Activated naive CD4-positive, alpha-beta T cell treated with anti-CD3 and anti-CD28 coated beads for 36 hours (primary cell): ENCODE data around the gene DCC. TPM values are rescaled to one million over a fixed set of nuclear protein-coding genes. Genes with fewer than 3 reads are reported as not detected.
"Not testable (repeated sequence)": the region's sequence is repeated elsewhere in the genome, so short reads cannot be mapped to it uniquely, and the experiment has no call there.

Experiments
- CTCF ChIA-PET: fragments of 350-600 bp; sonication (Branson Sonifier 250); formaldehyde crosslinking; loops from one replicate; lab custom pipeline; 2021; ENCODE audit warnings: antibody characterized with exemption; lab: Charles Lee
- DNase-seq: peaks from one replicate; pipeline ENCODE4 v3.0.0-alpha.2; 2020
- H3K27ac Mint-ChIP-seq: one replicate; pipeline ENCODE4 v1.8.0; 2021; ENCODE audit warnings: mild to moderate bottlenecking, mixed read lengths
- H3K27me3 Mint-ChIP-seq: one replicate; pipeline ENCODE4 v1.8.0; 2021; ENCODE audit warnings: low read depth, mixed read lengths
- H3K36me3 Mint-ChIP-seq: one replicate; pipeline ENCODE4 v1.8.0; 2021; ENCODE audit warnings: low read depth, mixed read lengths
- H3K4me1 Mint-ChIP-seq: one replicate; pipeline ENCODE4 v1.8.0; 2021; ENCODE audit warnings: low read depth, mixed read lengths
- H3K4me3 Mint-ChIP-seq: one replicate; pipeline ENCODE4 v1.8.0; 2021; ENCODE audit warnings: mild to moderate bottlenecking, moderate library complexity, mixed read lengths
- H3K9me3 Mint-ChIP-seq: one replicate; pipeline ENCODE4 v1.8.0; 2021; ENCODE audit warnings: mixed read lengths
- intact Hi-C: fragments of 100-400 bp; cut with micrococcal nuclease; formaldehyde crosslinking; loops from one replicate; pipeline ENCODE4 v1.15.1; 2023
- total RNA-seq, 2 experiments: library from RNA; stranded (reverse); gene quantifications; one replicate each; pipeline ENCODE4 v1.2.3, GENCODE V29; 2021

DCC gene
- total RNA-seq, 2 experiments from 2014 or later, result not detected

DNA sequence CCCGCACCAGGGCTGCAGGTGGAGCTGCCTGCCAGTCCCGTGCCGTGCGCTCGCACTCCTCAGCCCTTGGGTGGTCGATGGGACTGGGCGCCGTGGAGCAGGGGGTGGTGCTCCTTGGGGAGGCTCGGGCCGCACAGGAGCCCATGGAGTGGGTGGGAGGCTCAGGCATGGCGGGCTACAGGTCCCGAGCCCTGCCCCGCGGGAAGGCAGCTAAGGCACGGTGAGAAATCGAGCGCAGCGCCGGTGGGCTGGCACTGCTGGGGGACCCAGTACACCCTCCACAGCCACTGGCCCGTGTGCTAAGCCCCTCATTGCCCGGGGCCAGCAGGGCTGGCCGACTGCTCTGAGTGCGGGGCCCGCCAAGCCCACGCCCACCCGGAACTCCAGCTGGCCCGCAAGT is 26.9 kb downstream of the DCC start:
- H3K9me3 Mint-ChIP-seq, H3K27ac Mint-ChIP-seq, H3K4me1 Mint-ChIP-seq, H3K36me3 Mint-ChIP-seq, DNase-seq, H3K27me3 Mint-ChIP-seq, H3K4me3 Mint-ChIP-seq, intact Hi-C loops, CTCF ChIA-PET: not testable (repeated sequence)

DNA sequence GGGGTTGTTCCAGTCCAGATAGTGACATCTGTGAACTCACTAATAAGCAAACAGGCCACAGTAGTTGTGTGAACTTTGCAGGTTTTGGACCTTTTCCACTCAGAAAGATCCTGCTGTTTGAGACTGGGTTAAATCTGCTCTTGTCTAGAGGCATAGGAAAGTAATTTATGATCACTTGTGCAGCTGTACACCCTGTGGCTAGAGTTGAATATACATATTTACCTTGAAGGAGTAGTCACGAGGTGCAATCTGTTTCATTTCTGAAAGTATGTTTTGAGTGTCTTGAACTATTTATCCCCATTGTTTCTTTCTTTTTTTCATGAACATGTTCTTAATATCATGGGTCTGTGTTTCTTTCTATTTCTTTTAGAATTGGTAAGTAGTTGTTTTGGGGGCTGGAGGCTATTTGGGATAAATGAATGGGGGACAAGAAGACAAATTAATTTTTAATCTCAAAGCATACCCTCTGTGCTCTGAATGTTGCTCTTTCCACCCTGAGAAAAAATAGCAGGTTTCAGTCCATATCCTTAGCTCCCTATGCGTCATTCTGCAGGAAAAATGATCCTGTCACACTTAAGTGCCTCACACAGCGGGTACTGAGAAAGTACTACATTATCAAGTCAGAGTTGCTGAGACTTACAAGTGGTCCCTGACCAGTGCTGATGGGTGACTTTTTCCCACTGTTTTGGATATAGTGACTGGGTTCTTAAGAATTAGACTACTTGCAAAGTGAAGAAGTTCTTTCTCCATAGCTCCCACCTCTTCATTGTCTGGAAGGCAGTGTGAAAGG is 28.2 kb downstream of the DCC start:
- no peak for DNase-seq
- H3K36me3 Mint-ChIP-seq, result no peaks in the 10 kb centered on the region
- no peaks in the 10 kb centered on the region for H3K4me1 Mint-ChIP-seq
- no peak overlapping the region for H3K27ac Mint-ChIP-seq
- intact Hi-C loops, result no loop called here
- CTCF ChIA-PET, result no interaction called here
- H3K27me3 Mint-ChIP-seq, result no peaks in the 10 kb centered on the region
- no peak overlapping the region for H3K4me3 Mint-ChIP-seq
- H3K9me3 Mint-ChIP-seq, result peaks cover 3% of the 10 kb centered on the region

DNA sequence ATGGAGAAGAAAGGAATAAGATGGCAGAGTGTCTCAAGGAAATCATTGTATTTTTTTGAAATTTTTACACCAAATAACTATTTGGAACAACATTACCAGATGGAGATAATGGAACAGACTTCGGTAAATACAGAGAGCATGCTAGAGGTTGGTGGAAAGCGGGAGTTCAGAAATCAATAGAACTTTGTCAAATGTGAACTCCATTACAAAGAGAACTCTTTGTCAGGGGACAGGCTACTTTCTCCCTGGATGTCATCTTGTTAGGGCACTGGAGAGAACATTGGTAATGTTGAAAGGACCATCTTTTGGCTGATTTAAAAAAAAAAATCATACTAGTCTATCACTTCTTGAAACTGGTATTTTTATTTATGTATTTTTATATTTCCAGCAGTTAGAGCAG is 30.8 kb downstream of the DCC start:
- CTCF ChIA-PET, result no interaction called here
- DNase-seq, result no peak
- Mint-ChIP-seq H3K9me3 (peaks cover 5% of the 10 kb centered on the region), H3K4me3 (no peak overlapping the region), H3K27me3 (no peaks in the 10 kb centered on the region), H3K36me3 (no peaks in the 10 kb centered on the region), H3K27ac (no peak overlapping the region), H3K4me1 (no peaks in the 10 kb centered on the region)
- intact Hi-C loops, result no loop called here

DNA sequence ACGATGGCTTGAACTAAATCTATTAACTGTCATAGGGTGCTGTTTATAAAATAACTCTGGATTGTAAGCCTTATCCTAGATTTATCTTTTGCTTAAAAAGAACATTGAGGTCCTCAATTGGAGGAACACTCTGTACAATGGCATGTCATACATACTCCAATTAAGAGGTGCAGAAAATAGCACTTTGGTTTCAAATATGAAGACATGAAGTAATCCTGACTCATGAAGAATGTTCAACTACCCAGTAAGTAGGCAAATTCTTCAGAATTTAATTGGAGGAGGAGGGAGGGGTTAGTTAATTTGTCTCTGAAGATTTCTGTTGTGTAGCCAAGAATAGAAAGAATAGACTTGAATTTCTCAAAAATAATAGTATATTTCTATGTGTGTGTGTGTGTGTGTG is 36.1 kb downstream of the DCC start:
- no peak overlapping the region for H3K27ac Mint-ChIP-seq

DNA sequence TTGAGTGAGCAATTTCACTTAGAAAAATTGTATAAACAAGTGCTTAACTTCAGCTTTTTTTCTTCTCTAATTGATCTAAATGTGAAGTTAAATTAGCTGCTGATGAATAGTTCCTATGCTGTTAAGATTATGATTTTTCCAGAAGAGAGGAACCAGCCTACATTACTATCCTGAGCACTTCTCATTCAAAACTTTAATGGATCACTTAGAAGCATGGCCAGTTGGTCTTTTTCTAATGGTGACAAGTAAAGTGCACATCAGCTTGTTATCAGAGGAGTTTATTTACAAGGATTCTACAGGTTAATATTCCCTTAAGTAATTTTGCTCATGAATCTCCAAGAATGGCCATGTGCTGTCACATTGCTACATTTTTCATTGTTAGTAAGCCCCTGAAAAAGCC is 37.1 kb downstream of the DCC start:
- H3K27me3 Mint-ChIP-seq, result no peaks in the 10 kb centered on the region
- intact Hi-C loops, result no loop called here
- peaks cover 2% of the 10 kb centered on the region for H3K9me3 Mint-ChIP-seq

More for the DNA sequence above, 36.1 kb downstream of the DCC start:
- CTCF ChIA-PET, result no interaction called here
- H3K27me3 Mint-ChIP-seq, result no peaks in the 10 kb centered on the region
- H3K36me3 Mint-ChIP-seq, result no peaks in the 10 kb centered on the region
- peaks cover 2% of the 10 kb centered on the region for H3K9me3 Mint-ChIP-seq
- intact Hi-C loops, result no loop called here
- no peaks in the 10 kb centered on the region for H3K4me1 Mint-ChIP-seq
- no peak overlapping the region for H3K4me3 Mint-ChIP-seq
- no peak for DNase-seq

DNA sequence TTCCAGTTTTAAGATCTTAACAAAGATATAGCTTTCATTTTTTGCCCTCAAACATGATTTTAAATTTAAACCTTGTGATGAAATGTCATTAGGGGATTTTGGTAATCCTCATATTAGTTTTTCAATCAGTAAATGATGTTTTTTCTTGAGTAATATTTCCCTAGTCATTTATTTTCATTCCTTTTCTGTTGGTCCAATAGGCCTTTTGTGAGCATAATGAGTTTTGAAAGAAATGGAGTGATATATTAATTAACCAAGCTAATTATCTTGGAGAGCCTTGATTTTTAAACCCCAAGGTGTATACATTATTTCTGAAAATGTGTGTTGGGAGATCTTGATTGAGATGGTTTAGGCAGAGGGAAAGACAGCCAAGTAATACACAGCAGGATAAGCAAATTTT is 46.3 kb downstream of the DCC start:
- H3K27ac Mint-ChIP-seq, result no peak overlapping the region
- no peaks in the 10 kb centered on the region for H3K27me3 Mint-ChIP-seq
- intact Hi-C loops, result no loop called here
- no peaks in the 10 kb centered on the region for H3K36me3 Mint-ChIP-seq
- CTCF ChIA-PET, result no interaction called here
- no peak for DNase-seq
- no peaks in the 10 kb centered on the region for H3K9me3 Mint-ChIP-seq
- no peak overlapping the region for H3K4me3 Mint-ChIP-seq
- no peaks in the 10 kb centered on the region for H3K4me1 Mint-ChIP-seq

More for the DNA sequence above, 37.1 kb downstream of the DCC start:
- no peak for DNase-seq
- no peaks in the 10 kb centered on the region for H3K36me3 Mint-ChIP-seq
- no peak overlapping the region for H3K4me3 Mint-ChIP-seq
- CTCF ChIA-PET, result no interaction called here
- no peak overlapping the region for H3K27ac Mint-ChIP-seq
- H3K4me1 Mint-ChIP-seq, result no peaks in the 10 kb centered on the region

DNA sequence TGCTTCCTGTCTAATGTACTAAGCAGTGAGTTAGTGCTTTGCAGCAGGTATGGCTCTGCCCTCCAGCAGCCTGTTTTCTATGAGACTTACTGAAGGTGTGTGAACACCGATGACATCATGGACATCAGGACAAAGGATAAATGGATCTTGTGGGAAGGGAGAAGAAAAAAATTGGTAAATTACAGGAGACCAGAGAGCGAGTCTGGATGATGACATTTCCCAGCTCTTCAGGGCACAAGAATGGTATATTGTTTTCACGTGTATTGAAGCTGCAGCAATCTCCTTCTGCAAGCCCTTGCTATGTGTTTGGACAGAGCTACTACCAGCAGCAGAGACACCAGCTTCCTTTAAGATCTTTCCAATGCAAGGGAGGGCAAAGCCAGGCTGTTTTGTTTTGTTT is 47.2 kb downstream of the DCC start:
- CTCF ChIA-PET, result no interaction called here
- Mint-ChIP-seq H3K36me3 (no peaks in the 10 kb centered on the region), H3K27ac (no peak overlapping the region), H3K9me3 (no peaks in the 10 kb centered on the region), H3K4me3 (no peak overlapping the region), H3K27me3 (no peaks in the 10 kb centered on the region), H3K4me1 (no peaks in the 10 kb centered on the region)
- DNase-seq, result no peak
- intact Hi-C loops, result no loop called here

DNA sequence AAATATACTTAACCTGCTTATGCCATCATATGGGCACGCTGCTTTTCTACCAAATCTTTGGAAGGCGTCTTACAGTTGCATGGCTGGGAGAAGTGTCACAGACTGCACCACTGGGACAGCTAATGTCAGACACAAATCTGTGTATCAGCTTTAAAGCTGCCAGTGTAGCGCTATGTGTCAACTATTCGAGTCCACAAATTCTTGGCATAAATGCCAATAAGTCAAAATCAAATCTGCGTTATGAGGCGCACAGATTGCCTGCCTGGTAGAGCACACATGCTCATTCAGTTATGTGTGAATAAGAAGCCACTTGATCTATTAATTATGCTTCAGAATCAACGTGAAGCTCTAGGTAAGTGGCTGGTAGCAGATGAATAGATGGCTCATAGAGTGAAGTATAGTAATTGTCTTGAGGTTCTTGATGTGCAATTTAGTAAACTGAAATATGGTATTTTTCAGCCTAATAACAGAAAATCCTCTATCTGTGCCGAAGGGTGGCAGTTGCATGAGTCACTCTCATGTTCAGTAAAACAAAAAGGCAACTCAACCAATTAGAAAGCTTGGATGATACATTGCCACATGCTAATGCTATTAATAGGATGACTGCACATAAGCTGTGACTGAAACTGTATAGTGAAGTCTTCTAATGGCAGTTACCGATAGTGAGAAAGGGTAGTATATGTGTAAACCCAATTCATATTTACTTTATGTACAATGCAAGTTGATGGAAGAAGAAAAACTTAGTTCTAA is 52.0 kb downstream of the DCC start:
- no peaks in the 10 kb centered on the region for H3K4me1 Mint-ChIP-seq
- intact Hi-C loops, result no loop called here
- H3K4me3 Mint-ChIP-seq, result no peak overlapping the region
- no peaks in the 10 kb centered on the region for H3K9me3 Mint-ChIP-seq
- H3K27me3 Mint-ChIP-seq, result no peaks in the 10 kb centered on the region
- no peak overlapping the region for H3K27ac Mint-ChIP-seq
- H3K36me3 Mint-ChIP-seq, result no peaks in the 10 kb centered on the region
- no peak for DNase-seq
- CTCF ChIA-PET, result no interaction called here

DNA sequence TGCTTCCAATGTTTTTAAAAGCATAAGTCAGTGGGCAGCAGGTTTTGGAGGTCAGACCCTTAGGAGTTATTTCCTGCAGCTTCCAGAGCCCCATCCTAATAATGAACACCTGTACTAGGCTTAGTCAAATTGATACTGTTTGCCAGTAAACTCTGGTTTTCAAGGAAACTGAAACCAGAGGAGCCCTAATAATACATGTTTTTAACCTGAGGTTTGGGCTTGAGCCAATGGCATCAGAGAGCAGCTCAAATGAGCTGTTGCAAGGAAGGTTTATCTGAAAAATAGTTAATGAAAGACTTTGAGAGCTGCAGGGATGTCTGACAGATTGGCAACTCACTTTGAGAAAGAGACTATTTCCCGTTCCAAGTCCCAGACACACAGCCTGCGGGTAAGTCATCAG is 54.6 kb downstream of the DCC start:
- no peak overlapping the region for H3K4me3 Mint-ChIP-seq
- DNase-seq, result no peak
- intact Hi-C loops, result no loop called here
- H3K4me1 Mint-ChIP-seq, result no peaks in the 10 kb centered on the region
- H3K27me3 Mint-ChIP-seq, result no peaks in the 10 kb centered on the region
- no peaks in the 10 kb centered on the region for H3K36me3 Mint-ChIP-seq
- H3K9me3 Mint-ChIP-seq, result no peaks in the 10 kb centered on the region
- CTCF ChIA-PET, result no interaction called here
- H3K27ac Mint-ChIP-seq, result no peak overlapping the region

DNA sequence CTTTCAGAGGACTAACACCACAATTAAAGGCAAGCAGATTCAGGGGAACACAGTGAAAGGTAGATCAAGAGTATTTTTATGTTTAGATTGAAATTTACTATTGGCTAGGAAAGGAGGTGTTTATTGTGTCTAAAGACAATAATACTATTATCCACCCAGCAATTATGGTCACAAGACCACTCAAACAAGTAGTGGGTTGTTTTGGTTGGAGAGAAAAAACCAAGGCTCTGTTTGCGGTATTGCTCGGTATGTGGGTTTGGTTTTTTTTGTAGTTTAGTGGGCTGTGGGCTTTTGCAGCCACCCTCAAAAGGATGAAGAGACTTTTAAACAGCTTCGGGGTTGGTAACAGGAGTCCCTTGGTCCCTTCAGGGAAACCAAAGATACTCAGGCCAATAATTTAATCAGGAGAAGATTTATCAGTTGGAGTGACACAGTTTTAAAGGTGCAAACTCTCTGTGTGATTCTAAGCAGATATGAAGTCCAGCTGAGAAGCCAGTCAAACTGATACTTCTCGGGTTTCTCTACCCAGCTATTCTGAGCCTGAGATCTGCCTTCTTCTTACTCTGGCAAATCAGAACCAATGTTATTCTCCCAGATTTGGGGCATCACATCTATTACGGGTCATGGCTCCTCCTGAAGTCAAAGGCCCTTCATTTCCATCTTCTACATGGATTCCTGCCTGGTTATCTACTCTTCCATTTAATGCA is 55.3 kb downstream of the DCC start:
- no peaks in the 10 kb centered on the region for H3K4me1 Mint-ChIP-seq
- intact Hi-C loops, result no loop called here
- H3K36me3 Mint-ChIP-seq, result no peaks in the 10 kb centered on the region
- no peak overlapping the region for H3K27ac Mint-ChIP-seq
- no peak overlapping the region for H3K4me3 Mint-ChIP-seq
- no peaks in the 10 kb centered on the region for H3K9me3 Mint-ChIP-seq
- H3K27me3 Mint-ChIP-seq, result no peaks in the 10 kb centered on the region
- DNase-seq, result no peak
- CTCF ChIA-PET, result no interaction called here

DNA sequence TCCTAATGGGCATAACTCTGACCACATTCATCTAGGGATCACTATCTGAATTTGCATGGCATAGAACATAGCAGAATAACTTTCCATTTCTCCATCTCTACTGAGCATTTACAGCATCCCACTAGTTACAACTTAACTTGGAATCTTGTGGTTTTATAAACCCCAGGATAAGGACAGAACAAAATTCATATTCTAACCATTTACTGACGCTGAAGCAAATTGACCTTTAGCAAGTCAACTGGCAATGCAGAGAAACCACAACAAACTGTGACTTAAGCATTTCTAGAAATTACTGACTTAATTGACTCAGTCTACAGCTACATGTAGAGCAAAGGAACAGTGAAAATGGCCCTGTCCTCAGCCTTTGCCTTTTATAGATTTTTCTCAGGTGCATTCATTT is 61.2 kb downstream of the DCC start:
- Mint-ChIP-seq H3K9me3 (no peaks in the 10 kb centered on the region), H3K36me3 (no peaks in the 10 kb centered on the region), H3K27ac (no peak overlapping the region), H3K27me3 (no peaks in the 10 kb centered on the region), H3K4me3 (no peak overlapping the region), H3K4me1 (no peaks in the 10 kb centered on the region)
- DNase-seq, result no peak
- CTCF ChIA-PET, result no interaction called here
- intact Hi-C loops, result no loop called here

DNA sequence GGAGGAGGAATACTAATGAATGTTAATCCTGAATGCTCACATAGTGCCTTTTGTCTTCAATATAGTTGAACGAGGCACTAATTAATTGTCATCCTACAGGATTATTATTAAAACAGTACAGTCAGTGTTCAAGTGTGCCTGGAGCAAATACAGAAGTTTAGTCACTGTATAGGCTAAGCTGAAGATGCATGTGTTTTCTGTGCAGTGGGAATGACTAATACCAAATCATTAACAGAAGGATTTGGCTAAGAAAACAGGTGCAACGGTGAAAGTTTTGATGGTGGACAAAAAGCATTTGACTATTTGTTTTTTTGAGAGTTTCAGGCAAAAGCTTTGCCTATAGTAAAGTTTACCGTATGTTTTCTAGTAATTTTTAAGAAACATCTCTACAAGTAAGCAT is 62.8 kb downstream of the DCC start:
- H3K27ac Mint-ChIP-seq, result no peak overlapping the region
- no peaks in the 10 kb centered on the region for H3K36me3 Mint-ChIP-seq
- CTCF ChIA-PET, result no interaction called here

More for the DNA sequence above, 62.8 kb downstream of the DCC start:
- Mint-ChIP-seq H3K4me1 (no peaks in the 10 kb centered on the region), H3K27me3 (no peaks in the 10 kb centered on the region), H3K9me3 (no peaks in the 10 kb centered on the region), H3K4me3 (no peak overlapping the region)
- no peak for DNase-seq
- intact Hi-C loops, result no loop called here
